ENCODE measurements around the gene SIM2.

DNA sequence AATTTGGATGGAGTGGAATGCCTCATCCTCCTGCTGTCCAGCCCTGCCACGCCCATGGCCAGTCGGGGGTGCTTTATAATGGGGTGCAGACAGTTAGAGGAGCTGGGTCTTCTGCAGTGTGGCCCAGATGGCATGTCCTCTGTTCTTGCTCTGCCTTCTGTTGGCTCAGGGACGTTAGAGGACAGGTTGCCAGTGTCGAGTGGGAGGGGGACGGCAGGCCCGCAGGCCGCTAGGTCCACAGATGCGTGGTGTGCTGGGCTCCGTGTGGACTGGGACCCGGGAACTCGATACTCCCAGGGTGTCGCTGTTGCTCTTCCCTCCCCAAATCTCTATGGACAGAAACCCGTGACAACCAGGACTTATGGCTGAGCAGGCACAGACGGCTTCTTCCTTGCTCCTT is 33.3 kb downstream of the SIM2 start:
- TF ChIP-seq POLR2A (IDR thresholded peaks at IDR 0.05; ENCODE audit: low read length), result no peak
- no peak for TF ChIP-seq GATA1 (IDR thresholded peaks at IDR 0.05; ENCODE audit: low read depth, low read length)

All from erythroblast (primary cell).